Mesenchymal stem cell (in vitro differentiated cells and primary cell): ENCODE results near the gene PLG.
"Not testable (repeated sequence)": the region's sequence is repeated elsewhere in the genome, so short reads cannot be mapped to it uniquely, and the experiment has no call there.

ENCODE experiments used
- DNase-seq: peaks from one replicate; pipeline ENCODE4 v3.0.0-alpha.2; 2013
- H2AFZ ChIP-seq: one replicate; pipeline ENCODE4 v1.6.1; 2013; ENCODE audit warnings: low read depth, mild to moderate bottlenecking, control low read depth, inconsistent platforms, low read length, moderate library complexity
- H2AK5ac ChIP-seq: 2 replicates; pipeline ENCODE4 v1.6.1; 2013; ENCODE audit warnings: low read length, moderate library complexity, mild to moderate bottlenecking, inconsistent platforms; ENCODE audit not compliant: severe bottlenecking
- H2BK120ac ChIP-seq: one replicate; pipeline ENCODE4 v1.6.1; 2013; ENCODE audit warnings: low read depth, mild to moderate bottlenecking, inconsistent platforms, low read length, moderate library complexity
- H2BK12ac ChIP-seq, 2 experiments: one replicate each; pipeline ENCODE4 v1.6.1; 2013; ENCODE audit warnings: inconsistent platforms in 2 of 2, low read length in 2 of 2, mild to moderate bottlenecking in 2 of 2, moderate library complexity in 2 of 2, control low read depth in 1 of 2
- H2BK15ac ChIP-seq: one replicate; pipeline ENCODE4 v1.6.1; 2013; ENCODE audit warnings: mild to moderate bottlenecking, low read depth, inconsistent platforms; ENCODE audit not compliant: poor library complexity, severe bottlenecking
- H2BK5ac ChIP-seq: 2 replicates; pipeline ENCODE4 v1.6.1; 2013; ENCODE audit warnings: low read depth, mild to moderate bottlenecking, low read length, control low read depth, inconsistent platforms; ENCODE audit not compliant: poor library complexity, severe bottlenecking
- H3K14ac ChIP-seq, 2 experiments: one replicate each; pipeline ENCODE4 v1.6.1; 2013; ENCODE audit warnings: inconsistent platforms in 2 of 2, low read length in 2 of 2, control low read depth in 1 of 2, mild to moderate bottlenecking in 1 of 2, moderate library complexity in 1 of 2
- H3K18ac ChIP-seq, 2 experiments: one replicate each; pipeline ENCODE4 v1.6.1; 2013; ENCODE audit warnings: inconsistent platforms in 2 of 2, low read length in 2 of 2, control low read depth in 1 of 2, low read depth in 1 of 2, mild to moderate bottlenecking in 1 of 2
- H3K23ac ChIP-seq, 2 experiments: one replicate each; pipeline ENCODE4 v1.6.1; 2013; ENCODE audit warnings: inconsistent platforms in 2 of 2, low read length in 2 of 2, mild to moderate bottlenecking in 2 of 2, moderate library complexity in 2 of 2, control low read depth in 1 of 2
- H3K27ac ChIP-seq: 2 replicates; pipeline ENCODE4 v1.5.1; 2013; ENCODE audit warnings: mild to moderate bottlenecking, moderate library complexity, low read length, control low read depth, inconsistent platforms; ENCODE audit not compliant: poor library complexity, severe bottlenecking
- H3K27me3 ChIP-seq, 2 experiments: 2 replicates each; pipeline versions ENCODE4 v1.6.1 to v1.7.0; 2013; ENCODE audit warnings: low read length in 2 of 2, mild to moderate bottlenecking in 2 of 2, moderate library complexity in 2 of 2, control low read depth in 1 of 2, inconsistent platforms in 1 of 2; ENCODE audit not compliant: control insufficient read depth in 1 of 2, insufficient read depth in 1 of 2
- H3K36me3 ChIP-seq, 2 experiments: 2 replicates each; pipeline versions ENCODE4 v1.6.1 to v1.7.0; 2013; ENCODE audit warnings: low read length in 2 of 2, control low read depth in 1 of 2, inconsistent platforms in 1 of 2, low read depth in 1 of 2, mild to moderate bottlenecking in 1 of 2; ENCODE audit not compliant: insufficient read depth in 2 of 2, control insufficient read depth in 1 of 2
- H3K4ac ChIP-seq, 2 experiments: one replicate each; pipeline ENCODE4 v1.6.1; 2013; ENCODE audit warnings: inconsistent platforms in 2 of 2, low read length in 2 of 2, mild to moderate bottlenecking in 2 of 2, moderate library complexity in 2 of 2, control low read depth in 1 of 2, low read depth in 1 of 2
- H3K4me1 ChIP-seq: 2 replicates; pipeline ENCODE4 v1.6.1; 2013; ENCODE audit warnings: low read depth, low read length, control low read depth; ENCODE audit not compliant: control insufficient read depth, insufficient read depth
- H3K4me2 ChIP-seq: 2 replicates; pipeline ENCODE4 v1.6.1; 2013; ENCODE audit warnings: low read length, mild to moderate bottlenecking, inconsistent platforms; ENCODE audit not compliant: poor library complexity, severe bottlenecking
- H3K4me3 ChIP-seq, 2 experiments: 2 replicates each; pipeline versions ENCODE4 v1.5.1 to v1.7.0; 2013; ENCODE audit warnings: low read length in 2 of 2, mild to moderate bottlenecking in 2 of 2, control low read depth in 1 of 2, low read depth in 1 of 2; ENCODE audit not compliant: insufficient read depth in 1 of 2
- H3K79me1 ChIP-seq: replicated peaks from 2 replicates; pipeline ENCODE4 v1.6.1; 2013; ENCODE audit warnings: mild to moderate bottlenecking, control low read depth, low read length, inconsistent platforms; ENCODE audit not compliant: poor library complexity, severe bottlenecking
- H3K9ac ChIP-seq: 2 replicates; pipeline ENCODE4 v1.7.0; 2013; ENCODE audit warnings: mild to moderate bottlenecking, low read length, moderate library complexity
- H3K9me3 ChIP-seq: 2 replicates; pipeline ENCODE4 v1.7.0; 2013; ENCODE audit warnings: mild to moderate bottlenecking, low read length; ENCODE audit not compliant: control insufficient read depth
- H4K8ac ChIP-seq: one replicate; pipeline ENCODE4 v1.6.1; 2013; ENCODE audit warnings: inconsistent platforms, mild to moderate bottlenecking, low read length, moderate library complexity
- H4K91ac ChIP-seq: one replicate; pipeline ENCODE4 v1.6.1; 2013; ENCODE audit warnings: mild to moderate bottlenecking, low read length, inconsistent platforms
- WGBS: methylation state at CpG from one replicate; pipeline ENCODE4 v1.1.7; 2013; ENCODE audit warnings: mixed read lengths; 5-methylcytosine and 5-hydroxymethylcytosine counted together

Gene PLG

GRCh38 chr6:160782228-160782627, 80.2 kb downstream of the PLG start:
- Histone ChIP-seq H3K27me3 (no peaks in the 10 kb centered on the region), H3K36me3 (no peaks in the 10 kb centered on the region), H2BK15ac (no peak overlapping the region), H4K91ac (no peak overlapping the region), H2BK12ac (no peak overlapping the region), H2AFZ (no peak overlapping the region), H3K18ac (no peak overlapping the region), H2BK5ac (no peak overlapping the region), H3K23ac (no peak overlapping the region), H2BK120ac (no peak overlapping the region), H3K9ac (no peak overlapping the region), H3K4ac (no peak overlapping the region), H2AK5ac (no peak overlapping the region), H3K27ac (no peak overlapping the region), H4K8ac (no peak overlapping the region), H3K4me1 (no peaks in the 10 kb centered on the region), H3K79me1 (no peaks in the 10 kb centered on the region), H3K14ac (no peak overlapping the region), H3K4me3 (no peak overlapping the region), H3K9me3 (no peaks in the 10 kb centered on the region), H3K4me2 (no peak overlapping the region)
- DNase-seq = no peak
- no CpG with 5 or more reads among the region's 1 CpG for WGBS

GRCh38 chr6:160783741-160784140, 81.7 kb downstream of the PLG start:
- H2AFZ ChIP-seq = no peak overlapping the region
- H2BK15ac ChIP-seq = no peak overlapping the region
- no peaks in the 10 kb centered on the region for H3K4me1 ChIP-seq
- H3K36me3 ChIP-seq = no peaks in the 10 kb centered on the region
- H3K9me3 ChIP-seq = no peaks in the 10 kb centered on the region
- no peak overlapping the region for H4K91ac ChIP-seq
- H4K8ac ChIP-seq = no peak overlapping the region
- H3K4ac ChIP-seq = no peak overlapping the region
- no peak overlapping the region for H3K23ac ChIP-seq
- H3K9ac ChIP-seq = no peak overlapping the region
- no peak overlapping the region for H3K4me3 ChIP-seq
- no peak overlapping the region for H2BK120ac ChIP-seq
- H3K18ac ChIP-seq = no peak overlapping the region
- H2AK5ac ChIP-seq = no peak overlapping the region
- no peaks in the 10 kb centered on the region for H3K79me1 ChIP-seq
- H2BK5ac ChIP-seq = no peak overlapping the region
- H2BK12ac ChIP-seq = no peak overlapping the region
- no peak overlapping the region for H3K27ac ChIP-seq
- H3K4me2 ChIP-seq = no peak overlapping the region
- no peak overlapping the region for H3K14ac ChIP-seq
- DNase-seq = no peak
- 51% methylated on average over 6 of the region's 7 CpGs for WGBS
- H3K27me3 ChIP-seq = no peaks in the 10 kb centered on the region

GRCh38 chr6:160788126-160788525, 86.1 kb downstream of the PLG start:
- H3K23ac ChIP-seq, H4K91ac ChIP-seq, H2BK5ac ChIP-seq, H2BK12ac ChIP-seq, H3K27me3 ChIP-seq, H3K4ac ChIP-seq, H3K27ac ChIP-seq, H3K18ac ChIP-seq, H3K4me2 ChIP-seq, H3K4me1 ChIP-seq, DNase-seq, H3K4me3 ChIP-seq, H2AFZ ChIP-seq, H3K9ac ChIP-seq, H2AK5ac ChIP-seq, H2BK15ac ChIP-seq, H2BK120ac ChIP-seq, H3K79me1 ChIP-seq, H4K8ac ChIP-seq, H3K14ac ChIP-seq, H3K36me3 ChIP-seq, H3K9me3 ChIP-seq: not testable (repeated sequence)
- 84% methylated on average over 3 of the region's 3 CpGs for WGBS

GRCh38 chr6:160788806-160789205, 86.8 kb downstream of the PLG start:
- Histone ChIP-seq H2BK15ac (no peak overlapping the region), H3K9ac (no peak overlapping the region), H3K9me3 (no peaks in the 10 kb centered on the region), H3K4me2 (no peak overlapping the region), H2AFZ (no peak overlapping the region), H3K18ac (no peak overlapping the region), H2BK5ac (no peak overlapping the region), H4K91ac (no peak overlapping the region), H3K79me1 (no peaks in the 10 kb centered on the region), H3K23ac (no peak overlapping the region), H2BK12ac (no peak overlapping the region), H3K27ac (no peak overlapping the region), H3K4me3 (no peak overlapping the region), H2AK5ac (no peak overlapping the region), H3K4ac (no peak overlapping the region), H2BK120ac (no peak overlapping the region), H3K27me3 (no peaks in the 10 kb centered on the region), H4K8ac (no peak overlapping the region), H3K4me1 (no peaks in the 10 kb centered on the region), H3K14ac (no peak overlapping the region), H3K36me3 (no peaks in the 10 kb centered on the region)
- WGBS = 61% methylated on average over 3 of the region's 4 CpGs
- DNase-seq = no peak
